Stimulated activated CD8-positive, alpha-beta memory T cell treated with anti-CD3 and anti-CD28 coated beads, Interleukin-7, amount 100 ng/mL, for 4 hours (primary cell): Measurements from ENCODE around the gene NDUFA5.

Source experiments
- DNase-seq, 2 donors: peaks; one replicate each; pipeline ENCODE4 v3.0.0-alpha.2; 2020; ENCODE audit warnings: low read depth in 2 of 2

Gene NDUFA5

GRCh38 chr7:123505221-123505620, 52.4 kb downstream of the NDUFA5 start:
- DNase-seq: no peak

- DNase-seq: no peak
Observed at GRCh38 chr7:123502201-123502600, 55.4 kb downstream of the NDUFA5 start.

GRCh38 chr7:123500878-123501489, 56.6 kb downstream of the NDUFA5 start:
- DNase-seq: no peak

GRCh38 chr7:123499211-123499970, 58.2 kb downstream of the NDUFA5 start:
- no peak for DNase-seq

GRCh38 chr7:123498601-123499000, 59.0 kb downstream of the NDUFA5 start:
- no peak for DNase-seq

- DNase-seq: no peak
Observed at GRCh38 chr7:123498031-123498430, 59.6 kb downstream of the NDUFA5 start.

GRCh38 chr7:123494193-123494796, 63.3 kb downstream of the NDUFA5 start:
- no peak for DNase-seq

GRCh38 chr7:123492485-123492884, 65.1 kb downstream of the NDUFA5 start:
- no peak for DNase-seq
